RWPE1 (cell line): ENCODE data around the gene FAM186B.
A peak's percentile ranks its signal among the peaks of the same experiment; 100 is the strongest.

Experiments
- CTCF ChIA-PET: fragments of 350-600 bp; sonication (Branson Sonifier 250); formaldehyde crosslinking; extraction: SDS; loops from one replicate; lab custom pipeline; 2021; lab: Yijun Ruan, JAX
- POLR2A ChIA-PET: fragments of 400-600 bp; formaldehyde crosslinking; extraction: SDS; loops from one replicate; lab custom pipeline; 2020; ENCODE audit warnings: antibody characterized with exemption; ENCODE audit not compliant: low non-redundant PET; lab: Yijun Ruan, JAX
- DNase-seq: peaks from one replicate; pipeline ENCODE4 v3.0.0; 2012; ENCODE audit warnings: low spot score
- H3K27ac ChIP-seq: fragments of 450-650 bp; 2 replicates; pipeline ENCODE4 v1.5.1; 2017
- TF ChIP-seq, protein P1 (sequence below): fragments of 450-650 bp; conservative IDR thresholded peaks from 2 replicates; pipeline ENCODE4 v1.5.1; 2017; ENCODE audit warnings: low read depth, mild to moderate bottlenecking

Gene FAM186B

DNA sequence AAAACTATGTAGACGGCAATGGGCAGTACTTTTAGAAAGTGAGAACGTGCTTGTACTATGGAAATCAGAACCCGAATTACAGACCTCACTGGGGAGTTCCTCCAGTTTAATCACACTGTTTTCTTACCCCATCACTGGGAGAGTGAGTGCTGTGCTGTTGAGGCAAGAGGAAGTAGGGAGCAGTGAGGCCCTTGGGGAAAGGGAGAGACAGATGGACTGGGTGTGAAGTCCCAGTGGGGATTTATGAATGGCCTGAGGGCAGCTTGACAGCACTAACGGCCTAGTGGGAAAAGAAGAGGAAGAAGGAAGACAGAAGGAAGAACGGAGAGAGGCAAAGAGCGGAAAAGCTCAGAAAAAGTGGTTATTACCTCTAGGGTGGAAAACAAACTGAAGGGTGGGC lies 43.2 kb downstream of the FAM186B start:
- DNase-seq: no peak
- ChIA-PET CTCF (interaction anchor here (0.6 to 1.0 kb wide), 2 partner anchors 9 to 37 kb away, joined by 4 read pairs; no protein-coding TSS in a partner anchor), POLR2A (no interaction called here)
- H3K27ac ChIP-seq: no peak overlapping the region
- TF ChIP-seq, protein P1, sequence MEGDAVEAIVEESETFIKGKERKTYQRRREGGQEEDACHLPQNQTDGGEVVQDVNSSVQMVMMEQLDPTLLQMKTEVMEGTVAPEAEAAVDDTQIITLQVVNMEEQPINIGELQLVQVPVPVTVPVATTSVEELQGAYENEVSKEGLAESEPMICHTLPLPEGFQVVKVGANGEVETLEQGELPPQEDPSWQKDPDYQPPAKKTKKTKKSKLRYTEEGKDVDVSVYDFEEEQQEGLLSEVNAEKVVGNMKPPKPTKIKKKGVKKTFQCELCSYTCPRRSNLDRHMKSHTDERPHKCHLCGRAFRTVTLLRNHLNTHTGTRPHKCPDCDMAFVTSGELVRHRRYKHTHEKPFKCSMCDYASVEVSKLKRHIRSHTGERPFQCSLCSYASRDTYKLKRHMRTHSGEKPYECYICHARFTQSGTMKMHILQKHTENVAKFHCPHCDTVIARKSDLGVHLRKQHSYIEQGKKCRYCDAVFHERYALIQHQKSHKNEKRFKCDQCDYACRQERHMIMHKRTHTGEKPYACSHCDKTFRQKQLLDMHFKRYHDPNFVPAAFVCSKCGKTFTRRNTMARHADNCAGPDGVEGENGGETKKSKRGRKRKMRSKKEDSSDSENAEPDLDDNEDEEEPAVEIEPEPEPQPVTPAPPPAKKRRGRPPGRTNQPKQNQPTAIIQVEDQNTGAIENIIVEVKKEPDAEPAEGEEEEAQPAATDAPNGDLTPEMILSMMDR: no peak

DNA sequence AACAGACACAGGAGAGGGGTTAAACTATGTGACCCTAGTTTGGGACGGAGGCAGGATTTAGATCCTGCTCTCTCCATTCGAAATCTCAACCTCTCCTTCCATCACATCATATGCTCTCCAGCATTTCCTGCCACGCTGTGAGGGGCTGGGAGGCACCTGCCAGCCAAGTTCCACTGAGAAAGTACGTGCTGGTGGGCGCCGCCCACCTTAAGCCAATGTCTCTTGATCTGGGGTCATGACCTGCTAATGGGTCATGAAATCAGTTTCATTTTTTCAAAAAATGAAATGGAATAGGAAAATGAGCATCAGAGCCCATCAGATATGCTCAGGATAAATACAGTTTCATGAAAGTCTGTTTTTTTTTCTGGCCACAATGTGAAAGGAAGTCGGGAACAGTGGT lies 44.7 kb downstream of the FAM186B start:
- CTCF ChIA-PET: interaction anchor here (0.6 to 2.3 kb wide), 2 partner anchors 120 to 202 kb away, joined by 4 to 10 read pairs; no protein-coding TSS in a partner anchor
- TF ChIP-seq, protein P1: no peak
- H3K27ac ChIP-seq: no peak overlapping the region
- no peak for DNase-seq
- POLR2A ChIA-PET: interaction anchor here (0.5 kb wide), 1 partner anchor 62 kb away, joined by 6 read pairs; the partner anchor contains the start of gene PRPF40B

DNA sequence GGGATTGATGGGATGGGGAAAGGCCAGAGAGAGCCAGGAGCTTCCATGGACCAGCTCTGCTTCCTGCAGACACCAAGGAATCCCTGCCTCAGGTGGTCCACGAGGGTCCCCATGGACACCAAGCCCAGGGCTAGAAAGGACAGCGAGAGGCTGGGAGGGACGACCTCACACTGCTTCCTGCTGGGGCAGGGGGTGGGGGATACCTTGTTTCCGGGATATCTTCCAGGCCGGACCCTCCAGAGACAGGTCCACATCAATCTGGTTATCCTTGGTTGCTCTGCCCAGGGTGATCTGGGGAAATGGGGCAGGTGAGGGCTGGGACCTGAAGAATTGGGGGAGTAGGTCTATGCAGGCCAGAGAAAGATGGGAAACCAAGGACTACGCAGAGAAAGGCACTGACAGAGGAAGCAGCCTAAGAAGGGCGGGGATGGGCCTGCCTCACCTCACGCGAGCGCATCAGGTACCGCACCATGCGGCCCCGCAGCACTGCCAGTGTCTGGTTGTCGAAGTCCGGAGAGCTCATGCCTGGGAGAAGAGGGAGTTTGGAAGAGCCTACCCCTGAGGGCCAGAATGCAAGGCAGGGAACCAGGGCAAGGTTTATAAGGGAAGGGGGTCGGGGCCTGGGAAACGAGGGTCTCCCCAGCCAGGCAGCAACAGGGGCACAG lies 46.3 kb downstream of the FAM186B start:
- no peak for DNase-seq
- TF ChIP-seq, protein P1: no peak
- ChIA-PET CTCF (interaction anchor here (0.6 to 2.3 kb wide), 2 partner anchors 201 to 282 kb away, joined by 5 to 10 read pairs; no protein-coding TSS in a partner anchor), POLR2A (no interaction called here)
- no peak overlapping the region for H3K27ac ChIP-seq

DNA sequence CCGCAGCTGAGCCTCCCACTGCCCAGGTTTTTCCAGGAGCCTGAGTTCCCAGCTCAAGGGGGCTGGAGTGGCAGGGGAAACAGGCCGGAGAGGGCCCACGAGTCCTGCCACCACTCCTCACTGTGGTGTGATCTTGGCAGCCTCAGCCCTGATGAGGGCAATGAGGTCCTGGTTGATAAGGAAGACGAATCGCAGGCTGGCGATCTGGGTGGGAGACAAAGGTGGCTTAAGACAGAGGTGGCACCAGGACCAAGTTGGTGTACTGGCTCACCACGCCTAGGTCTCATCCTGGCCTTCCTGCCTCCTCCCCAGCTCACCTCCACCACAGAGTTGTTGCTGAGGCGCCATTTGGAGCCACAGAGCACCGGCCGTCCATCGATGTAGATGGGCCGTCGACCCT lies 46.9 kb downstream of the FAM186B start:
- CTCF ChIA-PET: interaction anchor here (2.3 kb wide), 1 partner anchor 200 kb away, joined by 10 read pairs; no protein-coding TSS in a partner anchor
- TF ChIP-seq, protein P1: no peak
- POLR2A ChIA-PET: no interaction called here
- DNase-seq: no peak
- H3K27ac ChIP-seq: no peak overlapping the region

DNA sequence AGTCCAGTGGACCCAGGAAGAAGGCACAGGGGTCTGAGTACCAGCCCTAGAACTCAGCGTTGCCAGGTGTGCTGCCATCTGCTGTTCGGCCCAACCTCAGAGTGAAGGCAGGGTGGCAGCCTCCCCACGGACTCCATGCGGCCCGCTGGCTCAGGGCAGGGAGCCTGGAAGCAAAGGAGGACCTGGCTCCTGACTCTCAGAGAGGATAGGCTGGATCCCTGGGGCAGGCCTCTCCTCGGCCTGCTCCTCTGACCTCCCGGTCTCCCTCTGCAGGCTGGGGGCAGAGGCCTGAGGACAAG lies 47.6 kb downstream of the FAM186B start:
- POLR2A ChIA-PET: no interaction called here
- TF ChIP-seq, protein P1: peak; percentile 30
- DNase-seq: no peak
- CTCF ChIA-PET: no interaction called here
- no peak overlapping the region; the same call in 1 of the 2 replicates for H3K27ac ChIP-seq

DNA sequence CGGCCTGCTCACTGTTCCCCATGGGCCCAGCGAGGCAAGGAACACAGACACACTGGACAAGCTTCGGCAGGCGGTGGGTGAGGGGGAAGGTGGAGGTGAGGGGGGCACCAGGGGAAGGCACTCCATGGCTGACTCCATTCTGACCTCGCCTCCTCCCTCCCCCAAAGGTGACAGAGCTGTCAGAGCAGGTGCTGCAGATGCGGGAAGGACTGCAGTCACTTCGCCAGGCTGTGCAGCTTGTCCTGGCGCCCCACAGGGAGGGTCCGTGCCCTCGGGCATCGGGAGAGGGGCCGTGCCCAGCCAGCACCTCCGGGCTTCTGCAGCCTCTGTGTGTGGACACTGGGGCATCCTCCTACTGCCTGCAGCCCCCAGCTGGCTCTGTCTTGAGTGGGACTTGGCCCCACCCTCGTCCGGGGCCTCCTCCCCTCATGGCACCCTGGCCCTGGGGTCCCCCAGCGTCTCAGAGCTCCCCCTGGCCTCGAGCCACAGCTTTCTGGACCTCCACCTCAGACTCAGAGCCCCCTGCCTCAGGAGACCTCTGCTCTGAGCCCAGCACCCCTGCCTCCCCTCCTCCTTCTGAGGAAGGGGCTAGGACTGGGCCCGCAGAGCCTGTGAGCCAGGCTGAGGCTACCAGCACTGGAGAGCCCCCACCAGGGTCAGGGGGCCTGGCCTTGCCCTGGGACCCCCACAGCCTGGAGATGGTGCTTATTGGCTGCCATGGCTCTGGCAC lies 48.1 kb downstream of the FAM186B start:
- H3K27ac ChIP-seq: peak overlapping the region; percentile 27
- DNase-seq: no peak
- TF ChIP-seq, protein P1: no peak
- ChIA-PET POLR2A (no interaction called here), CTCF (interaction anchor here (0.6 to 0.8 kb wide), 3 partner anchors 13 to 114 kb away, joined by 3 read pairs; no protein-coding TSS in a partner anchor)
